ENCODE results near the gene NCK1.

Gene NCK1

GRCh38 chr3:136938334-136938733, 76.3 kb downstream of the NCK1 start:
- H3K27me3 ChIP-seq (ENCODE audit: insufficient read depth, poor library complexity, severe bottlenecking): no peaks in the 10 kb centered on the region
- DNase-seq (ENCODE audit: low read depth in 1 of 2, low spot score in 1 of 2): peak in 1 of 2 experiments; percentile 13
- TF ChIP-seq CTCF (IDR thresholded peaks at IDR 0.05; ENCODE audit: insufficient read depth, low read length): no peak
- TF ChIP-seq GABPA (IDR thresholded peaks at IDR 0.05; ENCODE audit: low read depth): no peak
- TF ChIP-seq REST (IDR thresholded peaks at IDR 0.05; ENCODE audit: insufficient replicate concordance, low read depth): no peak
- TF ChIP-seq SPI1 (IDR thresholded peaks at IDR 0.05; ENCODE audit: borderline replicate concordance, low read depth): no peak
- no peak for TF ChIP-seq POLR2AphosphoS5 (IDR thresholded peaks at IDR 0.05; ENCODE audit: low read depth)
- H3K27ac ChIP-seq (replicated peaks): no peak overlapping the region
- H3K4me3 ChIP-seq (replicated peaks; ENCODE audit: insufficient read depth, low read length): no peak overlapping the region

GRCh38 chr3:136939489-136939888, 77.5 kb downstream of the NCK1 start:
- Histone ChIP-seq H3K27me3 (ENCODE audit: insufficient read depth, poor library complexity, severe bottlenecking) (no peaks in the 10 kb centered on the region), H3K27ac (replicated peaks) (no peak overlapping the region), H3K4me3 (replicated peaks; ENCODE audit: insufficient read depth, low read length) (no peak overlapping the region)
- DNase-seq (ENCODE audit: low read depth in 1 of 2, low spot score in 1 of 2): no peak
- TF ChIP-seq GABPA (IDR thresholded peaks at IDR 0.05; ENCODE audit: low read depth): no peak

DNA sequence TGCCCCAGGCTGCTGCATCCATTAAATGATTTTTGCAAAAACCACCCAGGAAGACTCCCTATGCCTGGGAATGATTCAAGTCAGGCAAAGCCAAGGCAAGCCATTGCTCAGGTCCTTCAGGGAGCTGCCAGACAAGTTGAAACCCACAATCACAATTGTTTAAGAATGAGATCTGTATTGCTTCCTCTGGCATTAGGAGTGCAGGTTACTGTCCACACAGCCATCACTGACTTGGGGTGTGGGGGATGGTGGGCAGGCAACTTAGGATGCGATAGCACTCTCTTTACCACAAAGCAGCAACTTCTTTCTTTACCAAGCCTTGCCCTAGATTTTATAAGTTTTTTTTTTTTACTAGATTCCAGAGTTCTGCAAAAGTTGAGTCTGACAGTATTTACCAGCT, 80.8 kb downstream of the NCK1 start:
- Histone ChIP-seq H3K4me3 (replicated peaks; ENCODE audit: insufficient read depth, low read length) (no peak overlapping the region), H3K27me3 (ENCODE audit: insufficient read depth, poor library complexity, severe bottlenecking) (no peaks in the 10 kb centered on the region), H3K27ac (replicated peaks) (no peak overlapping the region)
- TF ChIP-seq POLR2AphosphoS5 (IDR thresholded peaks at IDR 0.05; ENCODE audit: low read depth): no peak
- TF ChIP-seq REST (IDR thresholded peaks at IDR 0.05; ENCODE audit: insufficient replicate concordance, low read depth): no peak
- no peak for TF ChIP-seq CTCF (IDR thresholded peaks at IDR 0.05; ENCODE audit: insufficient read depth, low read length)
- TF ChIP-seq GABPA (IDR thresholded peaks at IDR 0.05; ENCODE audit: low read depth): no peak
- TF ChIP-seq SPI1 (IDR thresholded peaks at IDR 0.05; ENCODE audit: borderline replicate concordance, low read depth): no peak
- DNase-seq (ENCODE audit: low read depth in 1 of 2, low spot score in 1 of 2): no peak

GRCh38 chr3:136943436-136943835, 81.4 kb downstream of the NCK1 start:
- Histone ChIP-seq H3K4me3 (replicated peaks; ENCODE audit: insufficient read depth, low read length) (no peak overlapping the region), H3K27me3 (ENCODE audit: insufficient read depth, poor library complexity, severe bottlenecking) (no peaks in the 10 kb centered on the region), H3K27ac (replicated peaks) (no peak overlapping the region)
- TF ChIP-seq SPI1 (IDR thresholded peaks at IDR 0.05; ENCODE audit: borderline replicate concordance, low read depth): no peak
- TF ChIP-seq GABPA (IDR thresholded peaks at IDR 0.05; ENCODE audit: low read depth): no peak
- no peak for TF ChIP-seq REST (IDR thresholded peaks at IDR 0.05; ENCODE audit: insufficient replicate concordance, low read depth)
- TF ChIP-seq POLR2AphosphoS5 (IDR thresholded peaks at IDR 0.05; ENCODE audit: low read depth): no peak
- TF ChIP-seq CTCF (IDR thresholded peaks at IDR 0.05; ENCODE audit: insufficient read depth, low read length): no peak
- no peak for DNase-seq (ENCODE audit: low read depth in 1 of 2, low spot score in 1 of 2)
